HG02798 (cell line): Measurements from ENCODE around the gene AAMP.
"Not testable (repeated sequence)": the region's sequence is repeated elsewhere in the genome, so short reads cannot be mapped to it uniquely, and the experiment has no call there.

Experiments used
- ATAC-seq: cut with Tn5 transposase; IDR thresholded peaks from one replicate; pipeline ENCODE4 v1.9.1; 2021; ENCODE audit warnings: mild to moderate bottlenecking; ENCODE audit not compliant: unreplicated experiment, poor library complexity

Gene AAMP

GRCh38 chr2:218276986-218277755 is 7.2 kb upstream of the AAMP start:
- ATAC-seq: no peak

- no peak for ATAC-seq
These were observed 5.6 kb upstream of the AAMP start for GRCh38 chr2:218275371-218276072.

- ATAC-seq: no peak
These were observed 4.6 kb upstream of the AAMP start for GRCh38 chr2:218274586-218274985.

- no peak for ATAC-seq
These were observed 3.9 kb upstream of the AAMP start for GRCh38 chr2:218273908-218274249.

GRCh38 chr2:218273214-218273907 is 3.4 kb upstream of the AAMP start:
- not testable (repeated sequence) for ATAC-seq

- no peak for ATAC-seq
These were observed 2.7 kb upstream of the AAMP start for GRCh38 chr2:218272531-218273212.

GRCh38 chr2:218271865-218272530 is 2.1 kb upstream of the AAMP start:
- no peak for ATAC-seq

- ATAC-seq: no peak
These were observed 1.5 kb upstream of the AAMP start for GRCh38 chr2:218271487-218271797.

GRCh38 chr2:218270721-218271486 is 967 bp upstream of the AAMP start:
- ATAC-seq: no peak

GRCh38 chr2:218267259-218267658 is 2.7 kb downstream of the AAMP start:
- ATAC-seq: no peak

- ATAC-seq: no peak
These were observed 3.5 kb downstream of the AAMP start for GRCh38 chr2:218266316-218266979.

GRCh38 chr2:218265626-218266025 is 4.3 kb downstream of the AAMP start:
- no peak for ATAC-seq

GRCh38 chr2:218264773-218265561 is 5.0 kb downstream of the AAMP start:
- no peak for ATAC-seq

GRCh38 chr2:218263817-218264641 is 5.9 kb downstream of the AAMP start:
- ATAC-seq: no peak

- no peak for ATAC-seq
These were observed 7.0 kb downstream of the AAMP start for GRCh38 chr2:218262631-218263586.

- ATAC-seq: no peak
These were observed 7.7 kb downstream of the AAMP start for GRCh38 chr2:218262237-218262600.
